A549 treated with AZD9567 at 1 μM for 4 hours (cell line): ENCODE measurements around the gene LILRB4. TPM values are rescaled to one million over a fixed set of nuclear protein-coding genes. Genes with fewer than 3 reads are reported as not detected.

Experiments used
- total RNA-seq: library from RNA; stranded (reverse); fragments of 200-300 nt; extraction: Qiagen RNA extraction; gene quantifications from 5 replicates; pipeline ENCODE4 v1.2.3, GENCODE V29; 2022; ENCODE audit not compliant: insufficient read depth

LILRB4 gene
- not detected in 5 replicates for total RNA-seq

DNA sequence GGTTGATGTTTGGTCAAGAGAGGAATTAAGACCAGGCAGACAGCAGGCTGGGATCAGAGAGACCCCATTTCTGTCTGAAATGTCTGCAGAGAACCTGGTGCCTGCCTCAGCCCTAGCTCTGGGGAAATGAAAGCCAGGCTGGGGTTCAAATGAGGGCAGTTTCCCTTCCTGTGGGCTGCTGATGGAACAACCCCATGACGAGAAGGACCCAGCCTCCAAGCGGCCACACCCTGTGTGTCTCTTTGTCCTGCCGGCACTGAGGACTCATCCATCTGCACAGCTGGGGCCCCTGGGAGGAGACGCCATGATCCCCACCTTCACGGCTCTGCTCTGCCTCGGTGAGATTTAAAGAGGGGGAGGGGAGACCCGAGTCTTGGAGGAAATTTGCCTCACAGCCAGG, at the start of gene LILRB4:
TSS of gene LILRB4 (plus strand) at position 256 of the 400 bp plus-strand sequence. CDS start at position 305, 49 bp downstream.

DNA sequence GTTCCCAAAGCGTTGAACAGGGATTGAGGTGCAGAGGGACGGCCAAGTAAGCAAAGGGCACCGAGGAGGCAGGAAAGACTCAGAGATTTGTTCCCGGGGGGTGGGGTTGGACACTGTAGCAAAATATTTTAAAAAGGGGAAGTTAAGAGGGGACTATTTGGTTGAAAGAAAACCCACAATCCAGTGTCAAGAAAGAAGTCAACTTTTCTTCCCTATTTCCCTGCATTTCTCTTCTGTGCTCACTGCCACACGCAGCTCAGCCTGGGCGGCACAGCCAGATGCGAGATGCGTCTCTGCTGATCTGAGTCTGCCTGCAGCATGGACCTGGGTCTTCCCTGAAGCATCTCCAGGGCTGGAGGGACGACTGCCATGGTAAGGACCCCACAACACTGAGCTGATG, 32.5 kb upstream of the LILRB4 start, which contains the start of gene LILRB1:
TSS of gene LILRB1 (plus strand) at position 223 of the 400 bp plus-strand sequence. CDS start 590 bp downstream, outside the sequence.

Other genes starting within 250 kb of the LILRB4 start
- 0.06 to 0.15 TPM (median 0.10 TPM) in 3 of 5 replicates, not detected in the others for gene TTYH1, start 247.5 kb upstream of the LILRB4 start, total RNA-seq
- gene LENG8, start 213.8 kb upstream of the LILRB4 start, total RNA-seq: 62.1 to 172 TPM (median 137 TPM) in 5 replicates
- 5.6 to 7.1 TPM (median 6.5 TPM) in 5 replicates for gene LENG9, start 199.2 kb upstream of the LILRB4 start, total RNA-seq
- gene CDC42EP5, start 189.7 kb upstream of the LILRB4 start, total RNA-seq: 0.09 to 0.20 TPM (median 0.19 TPM) in 3 of 5 replicates, not detected in the others
- gene LAIR2, start 160.2 kb upstream of the LILRB4 start, total RNA-seq: not detected in 5 replicates
- 0.08 TPM in 1 of 5 replicates, not detected in the others for gene LILRA2, start 89.2 kb upstream of the LILRB4 start, total RNA-seq
- not detected in 5 replicates for gene LILRA1, start 69.4 kb upstream of the LILRB4 start, total RNA-seq
- gene LILRB1, start 32.5 kb upstream of the LILRB4 start, total RNA-seq: 0.07 to 0.08 TPM in 2 of 5 replicates, not detected in the others
- gene KIR3DL3, start 61.5 kb downstream of the LILRB4 start, total RNA-seq: not detected in 5 replicates
- not detected in 5 replicates for gene KIR2DL3, start 75.5 kb downstream of the LILRB4 start, total RNA-seq
- gene KIR2DL1, start 106.8 kb downstream of the LILRB4 start, total RNA-seq: not detected in 5 replicates
- gene KIR2DL4, start 140.6 kb downstream of the LILRB4 start, total RNA-seq: not detected in 5 replicates
- not detected in 5 replicates for gene KIR3DL1, start 153.5 kb downstream of the LILRB4 start, total RNA-seq
- not detected in 5 replicates for gene KIR2DS4, start 169.7 kb downstream of the LILRB4 start, total RNA-seq
- not detected in 5 replicates for gene KIR3DL2, start 187.5 kb downstream of the LILRB4 start, total RNA-seq
- not detected in 5 replicates for gene FCAR, start 211.2 kb downstream of the LILRB4 start, total RNA-seq
- gene NCR1, start 243.2 kb downstream of the LILRB4 start, total RNA-seq: not detected in 5 replicates